ENCODE measurements around the gene MAD1L1. TPM values are rescaled to one million over a fixed set of nuclear protein-coding genes. Genes with fewer than 3 reads are reported as not detected.

MAD1L1 gene
- polyA plus RNA-seq, 1 experiment: 32.0 TPM

GRCh38 chr7:2208712-2209111 is 24.0 kb downstream of the MAD1L1 start:
- Histone ChIP-seq H3K36me3 (ENCODE audit: control insufficient read depth, insufficient read depth, low read length) (peaks cover 11% of the 10 kb centered on the region), H3K4me3 (ENCODE audit: low read depth, low read length) (no peak overlapping the region), H3K27me3 (ENCODE audit: control insufficient read depth, insufficient read depth, low read length) (no peaks in the 10 kb centered on the region)
- POLR2A ChIA-PET: no interaction called here
- DNase-seq (ENCODE audit: low read depth): no peak
- CTCF ChIA-PET: interaction anchor here (0.8 to 2.0 kb wide), 15 partner anchors 14 to 605 kb away, joined by 3 to 11 read pairs (median 4); no protein-coding TSS in a partner anchor
- TF ChIP-seq CTCF (IDR thresholded peaks at IDR 0.05; ENCODE audit: insufficient read depth, low read depth, low read length): no peak

- ChIA-PET POLR2A (no interaction called here), CTCF (interaction anchor here (0.6 kb wide), 1 partner anchor 626 kb away, joined by 3 read pairs; no protein-coding TSS in a partner anchor)
- Histone ChIP-seq H3K4me3 (ENCODE audit: low read depth, low read length) (no peak overlapping the region), H3K27me3 (ENCODE audit: control insufficient read depth, insufficient read depth, low read length) (no peaks in the 10 kb centered on the region), H3K36me3 (ENCODE audit: control insufficient read depth, insufficient read depth, low read length) (peaks cover 6% of the 10 kb centered on the region)
- TF ChIP-seq CTCF (IDR thresholded peaks at IDR 0.05; ENCODE audit: insufficient read depth, low read depth, low read length): no peak
- DNase-seq (ENCODE audit: low read depth): no peak
Observed at GRCh38 chr7:2205036-2205780, 27.5 kb downstream of the MAD1L1 start.

GRCh38 chr7:2204446-2204845 is 28.3 kb downstream of the MAD1L1 start:
- no peaks in the 10 kb centered on the region for H3K27me3 ChIP-seq (ENCODE audit: control insufficient read depth, insufficient read depth, low read length)
- no peak overlapping the region for H3K4me3 ChIP-seq (ENCODE audit: low read depth, low read length)
- CTCF ChIA-PET: interaction anchor here (0.6 to 2.2 kb wide), 4 partner anchors 8 to 625 kb away, joined by 3 to 6 read pairs (median 3); no protein-coding TSS in a partner anchor
- H3K36me3 ChIP-seq (ENCODE audit: control insufficient read depth, insufficient read depth, low read length): peaks cover 6% of the 10 kb centered on the region
- TF ChIP-seq CTCF (IDR thresholded peaks at IDR 0.05; ENCODE audit: insufficient read depth, low read depth, low read length): no peak
- POLR2A ChIA-PET: no interaction called here
- DNase-seq (ENCODE audit: low read depth): no peak

- no peak for DNase-seq (ENCODE audit: low read depth)
- CTCF ChIA-PET: interaction anchor here (0.9 to 2.2 kb wide), 5 partner anchors 8 to 625 kb away, joined by 3 to 6 read pairs (median 3); no protein-coding TSS in a partner anchor
- no peak for TF ChIP-seq CTCF (IDR thresholded peaks at IDR 0.05; ENCODE audit: insufficient read depth, low read depth, low read length)
Observed at GRCh38 chr7:2203766-2204300, 28.9 kb downstream of the MAD1L1 start.

More at GRCh38 chr7:2203766-2204300, 28.9 kb downstream of the MAD1L1 start:
- peaks cover 6% of the 10 kb centered on the region for H3K36me3 ChIP-seq (ENCODE audit: control insufficient read depth, insufficient read depth, low read length)
- H3K4me3 ChIP-seq (ENCODE audit: low read depth, low read length): no peak overlapping the region
- no peaks in the 10 kb centered on the region for H3K27me3 ChIP-seq (ENCODE audit: control insufficient read depth, insufficient read depth, low read length)
- POLR2A ChIA-PET: no interaction called here
